ENCODE data around the gene MAMLD1.

Gene MAMLD1

GRCh38 chrX:150405576-150405975 is 42.5 kb downstream of the MAMLD1 start:
- no peak for DNase-seq (ENCODE audit: low spot score)

- DNase-seq (ENCODE audit: low spot score), result no peak
These were observed 43.5 kb downstream of the MAMLD1 start for GRCh38 chrX:150406596-150406995.

DNA sequence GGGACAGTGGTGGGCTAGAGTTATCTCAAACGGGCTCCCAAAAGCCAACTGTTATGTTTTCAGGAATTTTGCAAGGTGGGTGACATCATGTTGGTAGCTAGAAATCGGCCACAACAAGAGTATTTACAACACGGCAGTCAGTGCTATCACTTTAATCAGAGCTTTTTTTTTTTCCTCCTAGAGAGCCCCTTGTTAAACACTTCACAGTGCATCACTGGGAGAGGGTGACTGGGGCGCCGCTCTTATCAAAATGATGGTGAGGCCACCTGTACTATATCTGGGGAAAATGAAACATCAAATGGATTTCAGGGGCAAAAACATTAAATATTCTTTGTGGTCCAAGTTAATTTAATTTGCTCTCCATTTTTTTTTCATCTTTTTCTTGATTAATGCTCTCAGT is 44.9 kb downstream of the MAMLD1 start:
- DNase-seq (ENCODE audit: low spot score), result no peak

- no peak for DNase-seq (ENCODE audit: low spot score)
These were observed 45.4 kb downstream of the MAMLD1 start for GRCh38 chrX:150408561-150408960.

- DNase-seq (ENCODE audit: low spot score), result no peak
These were observed 46.4 kb downstream of the MAMLD1 start for GRCh38 chrX:150409486-150409885.

DNA sequence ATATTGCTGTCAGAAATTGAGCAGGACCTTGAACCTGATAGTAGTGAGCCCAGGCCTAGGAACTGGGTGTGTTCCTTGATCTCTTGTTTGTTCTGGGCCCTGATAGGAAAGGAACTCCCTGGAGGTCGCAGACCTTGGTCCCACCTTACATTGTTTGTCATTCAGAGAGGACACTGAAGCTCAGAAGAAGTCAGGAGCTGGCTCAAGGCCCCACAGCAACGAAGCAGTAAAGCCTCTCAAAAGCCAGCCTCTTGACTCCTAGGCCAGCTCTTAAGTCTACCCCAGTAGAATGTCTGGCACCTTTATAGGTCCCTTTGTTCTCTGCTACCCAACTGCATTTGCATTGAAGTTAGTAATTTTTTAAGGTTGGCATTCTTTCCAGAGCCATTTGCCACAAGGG is 46.8 kb downstream of the MAMLD1 start:
- DNase-seq (ENCODE audit: low spot score), result no peak

DNA sequence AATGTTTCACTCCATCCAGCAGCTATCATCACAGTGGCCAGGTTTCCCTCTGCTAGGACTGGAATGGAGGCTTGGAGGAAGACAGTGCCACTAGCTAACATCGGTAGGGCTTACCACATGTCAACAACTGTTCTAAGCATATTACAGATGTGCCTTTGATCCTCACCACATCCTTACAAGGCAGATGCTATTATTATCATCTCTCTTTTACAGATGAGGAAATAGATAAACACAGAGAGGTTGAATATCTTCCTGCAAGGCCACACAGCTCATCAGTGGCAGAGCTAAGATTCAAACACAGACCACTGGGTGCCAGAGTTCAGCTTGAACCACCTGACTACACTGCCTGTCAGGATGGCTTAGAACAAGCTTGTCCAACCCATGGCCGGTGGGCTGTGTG is 47.4 kb downstream of the MAMLD1 start:
- no peak for DNase-seq (ENCODE audit: low spot score)

DNA sequence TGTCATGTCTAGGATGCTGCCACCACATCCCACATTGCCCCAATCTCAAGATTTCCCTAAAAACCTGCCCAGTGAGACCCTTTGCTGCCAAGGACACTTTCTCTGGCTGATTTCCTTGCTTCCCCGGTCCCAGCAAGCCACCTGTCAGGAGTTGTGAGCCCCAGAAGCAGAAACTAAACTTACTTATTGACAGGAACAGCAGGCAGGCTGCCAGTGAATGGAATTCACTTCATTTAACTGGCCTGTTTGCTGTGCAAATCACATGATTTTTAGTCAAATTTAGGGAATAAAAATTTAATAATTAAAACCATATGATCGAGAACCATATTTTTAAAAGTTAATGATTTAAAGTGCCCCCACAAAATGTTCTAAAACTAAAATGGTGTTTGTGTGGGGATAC is 48.5 kb downstream of the MAMLD1 start:
- DNase-seq (ENCODE audit: low spot score), result no peak

DNA sequence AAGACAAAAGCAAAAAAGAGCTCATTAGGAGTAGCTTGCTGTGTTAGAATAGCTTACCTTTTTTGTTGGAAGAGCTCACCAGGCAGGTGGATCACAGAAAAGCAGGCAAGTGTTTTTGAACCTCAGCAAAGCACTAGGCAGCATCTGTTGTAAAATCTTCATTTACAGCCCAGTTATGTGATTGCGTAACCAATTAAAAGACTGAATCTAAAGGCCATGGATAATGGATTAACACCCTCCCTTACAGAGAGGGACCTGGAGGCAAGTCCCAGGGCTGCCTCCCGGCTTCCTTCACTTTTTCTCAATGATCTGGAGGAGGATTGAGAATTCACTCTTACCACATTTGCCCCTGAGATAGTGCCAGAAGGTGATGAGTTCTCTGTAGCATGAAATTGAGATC is 51.1 kb downstream of the MAMLD1 start:
- DNase-seq (ENCODE audit: low spot score), result no peak

GRCh38 chrX:150416469-150416868 is 53.4 kb downstream of the MAMLD1 start:
- DNase-seq (ENCODE audit: low spot score), result no peak

DNA sequence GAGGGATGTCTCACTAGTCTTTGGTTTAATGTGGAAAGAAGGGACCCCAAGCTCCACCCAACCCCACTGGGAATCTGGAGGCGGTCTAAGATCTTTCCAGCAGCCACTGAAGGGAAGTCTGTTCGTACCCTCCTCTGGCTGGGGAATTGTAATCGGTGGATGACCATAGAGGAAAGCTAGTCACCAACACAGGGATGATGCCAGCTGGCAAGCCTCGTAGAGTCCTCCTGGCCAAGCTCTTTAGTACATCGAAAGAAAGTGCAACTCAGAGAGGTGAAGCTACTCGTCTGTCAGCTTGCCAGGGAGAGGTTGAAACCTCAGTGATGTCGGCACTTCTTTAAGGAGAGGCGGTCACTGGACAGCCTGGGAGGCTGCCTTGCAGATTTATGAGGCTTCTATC is 58.7 kb downstream of the MAMLD1 start:
- no peak for DNase-seq (ENCODE audit: low spot score)

- no peak for DNase-seq (ENCODE audit: low spot score)
These were observed 66.5 kb downstream of the MAMLD1 start for GRCh38 chrX:150429594-150429993.

GRCh38 chrX:150436195-150436594 is 73.1 kb downstream of the MAMLD1 start:
- no peak for DNase-seq (ENCODE audit: low spot score)

DNA sequence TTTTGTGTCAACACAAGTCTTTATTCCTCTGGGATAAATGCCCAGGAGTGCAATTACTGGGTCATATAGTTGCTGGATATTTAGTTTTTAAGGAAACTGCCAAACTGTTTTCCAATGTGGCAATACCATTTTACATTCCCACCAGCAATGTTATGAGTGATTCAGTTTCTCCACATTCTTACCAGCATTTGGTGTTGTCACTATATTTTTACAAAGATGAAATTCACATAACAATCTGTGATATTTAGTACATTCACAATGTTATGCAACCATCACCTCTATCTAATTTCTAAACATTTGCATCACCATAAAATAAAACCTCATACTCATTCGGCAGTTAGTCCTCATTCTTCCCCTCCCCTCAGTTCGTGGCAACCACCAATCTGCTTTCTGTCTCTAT is 75.0 kb downstream of the MAMLD1 start:
- DNase-seq (ENCODE audit: low spot score), result no peak

DNA sequence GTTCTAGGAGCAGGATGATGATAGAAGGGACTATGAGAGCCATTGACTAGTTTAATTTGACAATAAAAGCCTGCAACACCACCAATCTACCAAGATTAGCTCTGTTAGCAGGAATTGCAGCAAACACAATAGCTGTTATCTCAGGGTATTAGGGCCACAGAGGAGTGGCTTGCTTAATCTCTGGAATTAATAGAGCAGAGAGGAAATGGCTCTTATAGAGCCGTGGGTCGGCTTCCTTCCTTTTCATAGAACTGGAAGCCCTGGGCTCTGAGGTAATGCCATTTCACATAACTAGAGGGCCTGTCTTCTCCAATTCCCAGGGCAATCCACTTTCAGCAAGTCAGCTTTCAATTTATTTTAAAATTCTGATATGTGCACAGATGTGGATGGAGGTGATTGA is 83.0 kb downstream of the MAMLD1 start:
- DNase-seq (ENCODE audit: low spot score), result no peak

DNA sequence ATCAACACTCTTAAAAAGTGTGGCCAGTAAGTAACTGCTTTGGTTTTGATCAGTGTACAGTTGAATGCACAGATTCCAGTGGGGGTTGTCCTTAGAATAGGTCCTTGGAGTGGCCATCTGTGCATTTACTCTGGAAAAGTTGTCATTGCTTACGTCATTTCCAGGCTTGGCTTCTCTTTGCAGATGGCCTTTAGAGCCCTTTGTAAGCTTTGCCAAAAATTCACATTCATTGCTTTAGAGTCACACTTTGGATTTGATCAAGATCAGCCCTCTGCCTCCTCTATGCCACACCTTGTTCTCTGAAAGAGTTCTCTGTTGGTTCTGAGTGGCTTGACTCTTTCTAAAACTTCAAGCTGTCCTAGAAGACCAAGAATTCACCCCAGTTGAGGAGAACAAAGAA is 83.9 kb downstream of the MAMLD1 start:
- DNase-seq (ENCODE audit: low spot score), result no peak

DNA sequence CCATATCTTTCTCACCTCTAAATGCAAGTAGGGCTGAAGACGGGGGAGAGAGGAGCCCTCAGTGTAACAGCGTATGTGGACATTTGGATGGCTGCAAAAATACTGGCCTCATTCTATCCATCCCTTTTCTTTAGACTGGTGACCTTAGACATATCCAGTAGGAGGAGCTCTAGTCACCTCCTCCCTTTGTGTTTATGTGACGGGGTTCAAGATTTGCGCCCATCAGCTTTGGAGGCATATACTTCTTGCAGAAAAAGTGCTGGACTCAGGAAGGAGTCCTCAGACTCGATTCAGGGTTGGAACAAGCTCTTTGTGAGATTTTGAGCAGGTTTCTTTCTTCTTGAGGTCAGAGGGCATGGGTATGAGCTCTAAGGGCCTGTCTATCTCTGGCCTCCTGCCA is 86.2 kb downstream of the MAMLD1 start:
- peak; percentile 1 for DNase-seq (ENCODE audit: low spot score)

GRCh38 chrX:150450519-150451177 is 87.5 kb downstream of the MAMLD1 start:
- DNase-seq (ENCODE audit: low spot score), result no peak

DNA sequence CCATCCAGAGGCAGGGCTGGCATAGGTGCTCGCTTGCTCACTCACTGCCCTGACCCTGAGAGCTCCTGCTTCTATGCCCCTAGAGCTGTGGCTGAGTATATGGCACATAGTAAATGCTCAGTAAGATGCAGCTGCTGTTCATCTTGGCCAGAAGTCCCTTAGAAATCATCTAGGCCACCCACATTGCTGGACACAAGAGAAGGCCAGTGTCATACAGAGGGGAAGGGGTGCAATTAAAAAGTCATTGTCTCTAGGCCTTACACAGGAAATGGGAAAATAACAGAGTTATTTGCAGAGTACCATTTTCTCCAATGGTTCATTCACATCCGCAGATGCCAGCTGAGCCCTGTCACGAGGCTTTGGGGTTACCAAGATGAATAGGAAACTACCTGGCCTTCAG is 88.8 kb downstream of the MAMLD1 start:
- DNase-seq (ENCODE audit: low spot score), result no peak

DNA sequence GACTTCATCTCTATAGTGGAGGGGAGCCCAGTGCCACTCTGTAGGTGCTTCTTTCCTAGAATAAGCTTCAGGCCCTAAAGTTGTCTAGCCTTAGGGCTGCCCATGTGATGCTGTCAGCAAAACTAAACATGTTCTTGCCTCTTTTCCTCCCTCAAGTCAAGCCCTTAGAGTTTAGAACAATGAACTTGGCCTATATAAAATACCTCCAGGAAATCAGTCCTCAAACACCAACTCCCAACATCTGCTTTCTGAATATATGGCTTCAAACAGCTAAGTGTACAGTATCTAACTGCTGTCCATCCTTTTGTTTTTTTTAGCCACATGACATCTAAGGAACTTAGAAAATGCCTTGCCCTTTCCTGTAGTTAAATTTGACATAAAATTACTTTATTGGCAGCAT is 91.0 kb downstream of the MAMLD1 start:
- no peak for DNase-seq (ENCODE audit: low spot score)

DNA sequence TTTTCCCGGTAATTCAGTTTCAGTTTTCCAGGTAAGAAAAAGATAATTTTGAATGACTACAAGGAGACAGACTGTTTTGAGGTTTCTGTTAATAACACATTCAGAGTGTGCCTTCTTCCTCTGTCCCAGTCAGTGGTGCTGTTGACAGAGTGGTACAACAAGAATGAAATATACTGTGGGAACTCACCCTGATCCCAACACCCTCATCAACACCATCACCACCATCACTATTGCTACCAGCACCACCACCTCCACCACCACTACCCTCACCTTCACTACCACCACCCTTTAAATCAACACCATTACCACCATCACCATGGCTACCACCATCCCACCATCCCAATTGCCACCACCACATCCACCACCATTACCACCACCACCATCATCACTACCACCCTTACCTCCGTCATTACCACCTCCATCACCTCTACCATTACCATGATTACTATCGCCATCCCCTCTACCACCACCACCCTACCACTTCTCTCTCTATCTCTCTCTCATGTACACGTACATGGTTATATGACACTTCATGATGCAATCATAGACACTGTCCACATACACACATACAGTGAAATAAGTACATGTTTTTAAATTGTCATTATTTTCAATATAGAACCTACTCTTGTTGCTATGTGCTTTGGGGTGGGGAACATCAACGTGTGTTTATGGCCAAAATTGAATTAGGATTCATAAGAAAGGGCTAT is 91.5 kb downstream of the MAMLD1 start:
- DNase-seq (ENCODE audit: low spot score), result no peak

DNA sequence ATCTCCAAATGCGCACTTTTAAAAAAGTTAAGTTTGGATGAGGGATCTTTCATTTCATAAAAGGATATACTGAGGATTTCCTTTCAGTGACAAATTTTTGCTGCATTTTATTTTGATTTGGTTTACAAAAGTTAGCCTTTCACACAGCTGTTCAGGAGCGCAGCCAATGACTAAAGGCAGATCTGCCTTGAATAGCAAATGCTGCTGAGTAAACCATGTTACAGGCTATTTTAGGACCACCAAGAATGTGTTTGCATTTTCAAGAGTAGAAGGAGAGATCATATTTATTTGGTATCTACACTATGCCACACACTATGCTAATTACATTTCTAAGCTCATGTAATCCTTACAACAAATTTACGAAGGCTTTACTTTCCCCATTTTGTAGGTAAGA is 92.1 kb downstream of the MAMLD1 start:
- no peak for DNase-seq (ENCODE audit: low spot score)

GRCh38 chrX:150456466-150456865 is 93.3 kb downstream of the MAMLD1 start:
- DNase-seq (ENCODE audit: low spot score), result no peak

DNA sequence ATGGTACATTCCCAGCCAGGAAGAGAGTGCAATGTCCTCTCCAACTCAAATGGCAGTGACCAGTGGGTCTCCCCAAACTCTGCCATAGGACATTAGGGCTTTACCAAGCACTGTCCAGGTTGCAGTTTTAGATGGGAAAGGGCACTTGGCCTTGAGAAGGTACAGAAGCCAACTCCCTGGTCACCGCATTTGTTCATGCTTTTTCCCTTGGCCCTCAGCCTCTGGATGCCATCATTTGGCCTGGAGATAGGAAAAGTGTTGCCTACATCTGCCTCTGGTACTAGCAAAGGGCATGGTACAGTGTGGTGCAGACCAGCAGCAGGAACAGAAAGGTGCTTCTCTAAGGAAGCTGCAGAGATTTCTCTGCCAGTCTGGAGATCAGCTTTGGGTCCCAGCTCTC is 93.8 kb downstream of the MAMLD1 start:
- DNase-seq (ENCODE audit: low spot score), result no peak

Data from SK-N-DZ (cell line).